ENCODE results near the gene KCNIP4. TPM values are rescaled to one million over a fixed set of nuclear protein-coding genes. Genes with fewer than 3 reads are reported as not detected.

KCNIP4 gene
- polyA plus RNA-seq, 1 donor (not counting 4 experiments of a cell fraction or from before 2014, with no cell fraction given): 0.07 TPM

- H3K9ac ChIP-seq (ENCODE audit: control insufficient read depth, extremely low read depth, insufficient read depth, low read length): no peak overlapping the region
- dilution Hi-C loops (cut with MboI; ENCODE audit: extremely low pct_ligation_motif_present, low sequenced_read_pairs): loop anchor here (25.0 kb wide), 1 partner anchor 377 kb away; no protein-coding TSS in a partner anchor
These were observed 809.2 kb downstream of the KCNIP4 start for GRCh38 chr4:21139327-21139726.

GRCh38 chr4:21136051-21136630 is 812.4 kb downstream of the KCNIP4 start:
- Histone ChIP-seq H3K9me3 (ENCODE audit: control insufficient read depth, low read depth, low read length) (no peaks in the 10 kb centered on the region), H4K20me1 (ENCODE audit: control insufficient read depth, extremely low read depth, insufficient read depth, low read length) (no peaks in the 10 kb centered on the region), H3K79me2 (ENCODE audit: control insufficient read depth, insufficient read depth, low read length) (no peaks in the 10 kb centered on the region), H3K27ac (ENCODE audit: control insufficient read depth, insufficient read depth, low read length) (no peak overlapping the region), H3K4me3 (ENCODE audit: control insufficient read depth in 2 of 3, extremely low read depth in 1 of 3, insufficient read depth in 2 of 3, low read depth in 1 of 3, low read length in 3 of 3) (no peak overlapping the region), H3K36me3 (ENCODE audit: control insufficient read depth in 2 of 2, extremely low read depth in 1 of 2, insufficient read depth in 2 of 2, low read length in 2 of 2) (no peaks in the 10 kb centered on the region), H3K9ac (ENCODE audit: control insufficient read depth, extremely low read depth, insufficient read depth, low read length) (no peak overlapping the region), H3K4me1 (ENCODE audit: control insufficient read depth, extremely low read depth, insufficient read depth, low read length) (no peaks in the 10 kb centered on the region), H3K9me1 (ENCODE audit: control insufficient read depth, extremely low read depth, insufficient read depth, low read length) (no peaks in the 10 kb centered on the region), H3K27me3 (ENCODE audit: control insufficient read depth, extremely low read depth, insufficient read depth, low read length) (no peaks in the 10 kb centered on the region), H2AFZ (ENCODE audit: control insufficient read depth, low read length) (no peak overlapping the region), H3K4me2 (ENCODE audit: control insufficient read depth, extremely low read depth, insufficient read depth, low read depth, low read length) (no peak overlapping the region)
- no peak for FAIRE-seq
- DNase-seq (ENCODE audit: low read depth, low spot score): no peak
- TF ChIP-seq EZH2 (IDR thresholded peaks at IDR 0.05; ENCODE audit: low read length) (no peak), CTCF (optimal IDR thresholded peaks at IDR 0.05 in 1 of 3, IDR thresholded peaks at IDR 0.05 in 1 of 3, conservative IDR thresholded peaks at IDR 0.05 in 1 of 3; ENCODE audit: extremely low read depth in 1 of 3, insufficient read depth in 2 of 3, low read length in 3 of 3) (no peak)
- dilution Hi-C loops (cut with MboI; ENCODE audit: extremely low pct_ligation_motif_present, low sequenced_read_pairs): loop anchor here (25.0 kb wide), 1 partner anchor 374 kb away; no protein-coding TSS in a partner anchor

More at GRCh38 chr4:21139327-21139726, 809.2 kb downstream of the KCNIP4 start:
- FAIRE-seq: no peak
- no peaks in the 10 kb centered on the region for H3K27me3 ChIP-seq (ENCODE audit: control insufficient read depth, extremely low read depth, insufficient read depth, low read length)
- no peaks in the 10 kb centered on the region for H3K4me1 ChIP-seq (ENCODE audit: control insufficient read depth, extremely low read depth, insufficient read depth, low read length)
- no peaks in the 10 kb centered on the region for H3K9me3 ChIP-seq (ENCODE audit: control insufficient read depth, low read depth, low read length)
- H3K9me1 ChIP-seq (ENCODE audit: control insufficient read depth, extremely low read depth, insufficient read depth, low read length): no peaks in the 10 kb centered on the region
- TF ChIP-seq EZH2 (IDR thresholded peaks at IDR 0.05; ENCODE audit: low read length) (no peak), CTCF (optimal IDR thresholded peaks at IDR 0.05 in 1 of 3, IDR thresholded peaks at IDR 0.05 in 1 of 3, conservative IDR thresholded peaks at IDR 0.05 in 1 of 3; ENCODE audit: extremely low read depth in 1 of 3, insufficient read depth in 2 of 3, low read length in 3 of 3) (no peak)
- DNase-seq (ENCODE audit: low read depth, low spot score): no peak
- H3K27ac ChIP-seq (ENCODE audit: control insufficient read depth, insufficient read depth, low read length): no peak overlapping the region
- no peak overlapping the region for H3K4me2 ChIP-seq (ENCODE audit: control insufficient read depth, extremely low read depth, insufficient read depth, low read depth, low read length)
- H2AFZ ChIP-seq (ENCODE audit: control insufficient read depth, low read length): no peak overlapping the region
- H3K4me3 ChIP-seq (ENCODE audit: control insufficient read depth in 2 of 3, extremely low read depth in 1 of 3, insufficient read depth in 2 of 3, low read depth in 1 of 3, low read length in 3 of 3): no peak overlapping the region
- no peaks in the 10 kb centered on the region for H4K20me1 ChIP-seq (ENCODE audit: control insufficient read depth, extremely low read depth, insufficient read depth, low read length)
- no peaks in the 10 kb centered on the region for H3K79me2 ChIP-seq (ENCODE audit: control insufficient read depth, insufficient read depth, low read length)
- H3K36me3 ChIP-seq (ENCODE audit: control insufficient read depth in 2 of 2, extremely low read depth in 1 of 2, insufficient read depth in 2 of 2, low read length in 2 of 2): no peaks in the 10 kb centered on the region

Data from keratinocyte (primary cell).